H1 (cell line): Measurements from ENCODE around the gene LPP. TPM values are rescaled to one million over a fixed set of nuclear protein-coding genes. Genes with fewer than 3 reads are reported as not detected.

Experiments used
- CTCF ChIA-PET: fragments of 300-600 bp; sonication (Branson Sonifier 250); formaldehyde crosslinking; loops from one replicate; lab custom pipeline; 2021; ENCODE audit not compliant: partially characterized antibody; lab: Charles Lee
- POLR2A ChIA-PET: fragments of 300-600 bp; sonication (Branson Sonifier 250); formaldehyde crosslinking; loops from one replicate; lab custom pipeline; 2021; ENCODE audit warnings: inconsistent platforms; ENCODE audit not compliant: partially characterized antibody; lab: Charles Lee
- DNase-seq, 2 experiments: peaks; one replicate each; pipeline versions ENCODE4 v3.0.0 to v3.0.0-alpha.2; 2010 to 2022; ENCODE audit warnings: low spot score in 2 of 2, low read depth in 1 of 2, mixed read lengths in 1 of 2
- FAIRE-seq: peaks from 2 replicates; lab custom pipeline; 2011; peaks lifted over from hg19 to GRCh38; lab: Jason Lieb, UNC
- H2AFZ ChIP-seq: 2 replicates; pipeline ENCODE4 v1.8.1; 2012; ENCODE audit warnings: low read length, inconsistent platforms
- H2AK5ac ChIP-seq: 2 replicates; pipeline ENCODE4 v1.6.1; 2013; ENCODE audit warnings: low read depth, low read length
- H2BK120ac ChIP-seq: replicated peaks from 2 replicates; pipeline ENCODE3; 2013; ENCODE audit warnings: low read depth, low read length, inconsistent platforms
- H2BK12ac ChIP-seq: 2 replicates; pipeline ENCODE4 v1.6.1; 2013; ENCODE audit warnings: low read depth, low read length
- H2BK15ac ChIP-seq: 2 replicates; pipeline ENCODE4 v1.6.1; 2013; ENCODE audit warnings: low read length
- H2BK20ac ChIP-seq: 2 replicates; pipeline ENCODE4 v1.6.1; 2013; ENCODE audit warnings: low read length
- H2BK5ac ChIP-seq: 2 replicates; pipeline ENCODE4 v1.6.1; 2013; ENCODE audit warnings: low read depth, low read length
- H3K14ac ChIP-seq: 2 replicates; pipeline ENCODE4 v1.6.1; 2013; ENCODE audit warnings: inconsistent platforms; ENCODE audit not compliant: insufficient read length
- H3K18ac ChIP-seq: 2 replicates; pipeline ENCODE4 v1.6.1; 2013; ENCODE audit warnings: low read length; ENCODE audit errors: extremely low read depth
- H3K23ac ChIP-seq: 2 replicates; pipeline ENCODE4 v1.6.1; 2013; ENCODE audit warnings: inconsistent platforms; ENCODE audit not compliant: insufficient read length
- H3K23me2 ChIP-seq: 2 replicates; pipeline ENCODE4 v1.6.1; 2013; ENCODE audit warnings: low read depth, low read length
- H3K27ac ChIP-seq: 2 replicates; pipeline ENCODE4 v1.6.1; 2011; ENCODE audit warnings: low read depth, low read length, inconsistent platforms
- H3K27me3 ChIP-seq, 4 experiments: replicated peaks in 1 of 4; 1 replicate in 1 of 4; 2 replicates in 3 of 4; pipeline versions ENCODE4 v1.6.1 to v1.8.1; 2011 to 2013; ENCODE audit warnings: low read length in 3 of 4, mild to moderate bottlenecking in 3 of 4, inconsistent platforms in 2 of 4, mixed read lengths in 2 of 4, moderate library complexity in 1 of 4; ENCODE audit not compliant: control insufficient read depth in 3 of 4, insufficient read depth in 3 of 4; ENCODE audit errors: extremely low read depth in 1 of 4
- H3K36me3 ChIP-seq, 4 experiments: 2 replicates each; pipeline versions ENCODE4 v1.6.1 to v1.8.1; 2011 to 2013; ENCODE audit warnings: mild to moderate bottlenecking in 4 of 4, low read length in 3 of 4, moderate library complexity in 2 of 4, control low read depth in 1 of 4, inconsistent platforms in 1 of 4; ENCODE audit not compliant: insufficient read depth in 4 of 4, control insufficient read depth in 2 of 4
- H3K4ac ChIP-seq: replicated peaks from 2 replicates; pipeline ENCODE3; 2013; ENCODE audit warnings: low read length, low read depth, mixed read lengths, inconsistent platforms; ENCODE audit not compliant: insufficient read length
- H3K4me1 ChIP-seq, 4 experiments: replicated peaks in 1 of 4; 1 replicate in 1 of 4; 2 replicates in 3 of 4; pipeline versions ENCODE4 v1.6.1 to v1.8.1; 2011 to 2013; ENCODE audit warnings: low read length in 3 of 4, inconsistent platforms in 2 of 4, mixed read lengths in 1 of 4; ENCODE audit not compliant: insufficient read depth in 4 of 4, control insufficient read depth in 3 of 4
- H3K4me2 ChIP-seq, 2 experiments: 2 replicates each; pipeline versions ENCODE4 v1.6.1 to v1.8.1; 2011 to 2013; ENCODE audit warnings: low read depth in 2 of 2, low read length in 2 of 2, control low read depth in 1 of 2, inconsistent platforms in 1 of 2, mild to moderate bottlenecking in 1 of 2; ENCODE audit not compliant: insufficient read depth in 1 of 2
- H3K4me3 ChIP-seq, 4 experiments: fragments of 200-600, 300-600 bp in 1 of 4; sonication (generic), shearing (Covaris generic), sonication (Bioruptor Twin) in 1 of 4; 2 replicates each; pipeline versions ENCODE4 v1.5.1 to v1.8.1; 2011 to 2016; ENCODE audit warnings: low read length in 4 of 4, low read depth in 3 of 4, control low read depth in 2 of 4, inconsistent platforms in 2 of 4, mild to moderate bottlenecking in 2 of 4, mixed read lengths in 1 of 4, moderate library complexity in 1 of 4; ENCODE audit not compliant: insufficient read depth in 2 of 4; ENCODE audit errors: extremely low read depth in 1 of 4
- H3K56ac ChIP-seq: replicated peaks from 2 replicates; pipeline ENCODE3; 2013; ENCODE audit warnings: low read depth, mild to moderate bottlenecking, mixed read lengths, low read length, inconsistent platforms; ENCODE audit not compliant: insufficient read length
- H3K79me1 ChIP-seq: 2 replicates; pipeline ENCODE4 v1.6.1; 2013; ENCODE audit warnings: low read depth, low read length, control low read depth
- H3K79me2 ChIP-seq, 2 experiments: 2 replicates each; pipeline versions ENCODE4 v1.6.1 to v1.8.1; 2012 to 2013; ENCODE audit warnings: low read length in 2 of 2, mild to moderate bottlenecking in 2 of 2, inconsistent platforms in 1 of 2; ENCODE audit not compliant: insufficient read depth in 2 of 2, control insufficient read depth in 1 of 2
- H3K9ac ChIP-seq, 4 experiments: replicated peaks in 1 of 4; 1 replicate in 1 of 4; 2 replicates in 3 of 4; pipeline versions ENCODE4 v1.6.1 to v1.8.1; 2011 to 2013; ENCODE audit warnings: low read depth in 3 of 4, low read length in 3 of 4, control low read depth in 2 of 4, mild to moderate bottlenecking in 2 of 4, moderate library complexity in 2 of 4, inconsistent platforms in 1 of 4; ENCODE audit errors: extremely low read depth in 1 of 4
- H3K9me3 ChIP-seq, 2 experiments: 2 replicates each; pipeline versions ENCODE4 v1.6.1 to v1.8.1; 2012 to 2013; ENCODE audit warnings: mild to moderate bottlenecking in 2 of 2, moderate library complexity in 2 of 2, control low read depth in 1 of 2, inconsistent platforms in 1 of 2, low read depth in 1 of 2, low read length in 1 of 2, mixed read lengths in 1 of 2; ENCODE audit not compliant: insufficient read depth in 2 of 2
- H4K20me1 ChIP-seq, 2 experiments: replicated peaks in 1 of 2; 2 replicates each; pipeline versions ENCODE3 to v1.8.1; 2011 to 2013; ENCODE audit warnings: inconsistent platforms in 2 of 2, low read length in 2 of 2, mild to moderate bottlenecking in 1 of 2; ENCODE audit not compliant: insufficient read depth in 2 of 2, control insufficient read depth in 1 of 2
- H4K5ac ChIP-seq: 2 replicates; pipeline ENCODE4 v1.6.1; 2013; ENCODE audit warnings: low read length, low read depth, mixed read lengths, inconsistent platforms; ENCODE audit not compliant: insufficient read length
- H4K8ac ChIP-seq: 2 replicates; pipeline ENCODE4 v1.8.0; 2013; ENCODE audit warnings: mild to moderate bottlenecking, moderate library complexity, low read length, inconsistent platforms; ENCODE audit not compliant: insufficient read depth; ENCODE audit errors: extremely low read depth
- H4K91ac ChIP-seq: replicated peaks from 2 replicates; pipeline ENCODE3; 2013; ENCODE audit warnings: low read length, mixed read lengths, inconsistent platforms; ENCODE audit not compliant: insufficient read length
- ATF3 ChIP-seq: IDR thresholded peaks from 2 replicates; pipeline ENCODE4 v1.6.1; 2011; ENCODE audit warnings: low read depth, mild to moderate bottlenecking, low read length; ENCODE audit not compliant: insufficient read depth
- CEBPB ChIP-seq: IDR thresholded peaks from 2 replicates; pipeline ENCODE4 v1.6.1; 2012; ENCODE audit warnings: low read depth, low read length
- CTCF ChIP-seq, 3 experiments: IDR thresholded peaks; 1 replicate in 2 of 3; 2 replicates in 1 of 3; pipeline versions ENCODE4 v1.5.1 to v1.6.1; 2011; ENCODE audit warnings: low read length in 3 of 3, mild to moderate bottlenecking in 3 of 3, inconsistent platforms in 2 of 3, low read depth in 1 of 3, moderate library complexity in 1 of 3; ENCODE audit not compliant: insufficient read depth in 1 of 3; ENCODE audit errors: control extremely low read depth in 1 of 3
- GTF2F1 ChIP-seq: IDR thresholded peaks from 2 replicates; pipeline ENCODE4 v1.6.1; 2012; ENCODE audit warnings: low read depth, low read length, improper control_type of control experiment, borderline replicate concordance
- JUN ChIP-seq: IDR thresholded peaks from 2 replicates; pipeline ENCODE4 v1.6.1; 2011; ENCODE audit warnings: low read depth, mild to moderate bottlenecking, improper control_type of control experiment, low read length
- NRF1 ChIP-seq: IDR thresholded peaks from 2 replicates; pipeline ENCODE4 v1.6.1; 2011; ENCODE audit warnings: mild to moderate bottlenecking, low read depth, low read length, improper control_type of control experiment
- POLR2AphosphoS5 ChIP-seq: IDR thresholded peaks from 2 replicates; pipeline ENCODE4 v1.6.1; 2011; ENCODE audit warnings: low read depth, low read length
- POU5F1 ChIP-seq: IDR thresholded peaks from 2 replicates; pipeline ENCODE4 v1.6.1; 2011; ENCODE audit warnings: low read depth, mild to moderate bottlenecking, low read length, moderate library complexity
- RNF2 ChIP-seq: fragments of 200-900, 300-1000 bp; sonication (generic); IDR thresholded peaks from 2 replicates; pipeline ENCODE4 v1.7.1; 2016; ENCODE audit warnings: borderline replicate concordance, low read depth, mild to moderate bottlenecking, antibody characterized with exemption, low read length; ENCODE audit not compliant: poor library complexity, severe bottlenecking; ENCODE audit errors: missing control alignments
- SIRT6 ChIP-seq: IDR thresholded peaks from one replicate; pipeline ENCODE4 v1.7.1; 2012; ENCODE audit warnings: low read length, inconsistent platforms
- SP4 ChIP-seq: IDR thresholded peaks from 2 replicates; pipeline ENCODE4 v1.6.1; 2012; ENCODE audit warnings: low read length, inconsistent platforms
- TCF12 ChIP-seq: IDR thresholded peaks from 2 replicates; pipeline ENCODE4 v1.6.1; 2011; ENCODE audit warnings: low read depth, mild to moderate bottlenecking, low read length
- WGBS, 2 experiments: shearing (Covaris generic) in 1 of 2; methylation state at CpG; one replicate each; pipeline versions ENCODE4 v1.1.6 to v1.1.7; 2013 to 2015; ENCODE audit warnings: low lambda C conversion rate in 2 of 2, mixed read lengths in 2 of 2, inconsistent platforms in 1 of 2, low coverage in 1 of 2, missing lambda C conversion rate in 1 of 2; ENCODE audit not compliant: insufficient replicate concordance in 2 of 2, insufficient coverage in 1 of 2, insufficient read length in 1 of 2; ENCODE audit errors: extremely low coverage in 1 of 2, missing lambda C conversion rate in 1 of 2; 5-methylcytosine and 5-hydroxymethylcytosine counted together
- polyA plus RNA-seq, 7 experiments: library from polyadenylated mRNA; depleted of rRNA in 3 of 7; stranded (reverse) in 5 of 7; unstranded in 2 of 7; fragments of >200 nt in 5 of 7; fragments of 200-250 nt in 2 of 7; gene quantifications; 1 replicate in 5 of 7; 2 replicates in 1 of 7; 4 replicates in 1 of 7; pipeline versions ENCODE4 v1.2.1 to v1.2.3, GENCODE V29; 2011 to 2013; ENCODE audit warnings: missing spikeins in 2 of 7, mixed read lengths in 2 of 7
- total RNA-seq: library from RNA; stranded (reverse); fragmentation: NEBNext Ultra II Directional; extraction: Animal tissue kit (Norgen Biotek cat#: 25700); gene quantifications from 2 replicates; pipeline ENCODE4 v1.2.1, GENCODE V29; 2021

The LPP gene
- total and polyA plus RNA-seq, 2 of the 8 experiments (the other 6 are each of a cell fraction or from before 2014, with no cell fraction given) = 10.0 to 53.3 TPM

DNA sequence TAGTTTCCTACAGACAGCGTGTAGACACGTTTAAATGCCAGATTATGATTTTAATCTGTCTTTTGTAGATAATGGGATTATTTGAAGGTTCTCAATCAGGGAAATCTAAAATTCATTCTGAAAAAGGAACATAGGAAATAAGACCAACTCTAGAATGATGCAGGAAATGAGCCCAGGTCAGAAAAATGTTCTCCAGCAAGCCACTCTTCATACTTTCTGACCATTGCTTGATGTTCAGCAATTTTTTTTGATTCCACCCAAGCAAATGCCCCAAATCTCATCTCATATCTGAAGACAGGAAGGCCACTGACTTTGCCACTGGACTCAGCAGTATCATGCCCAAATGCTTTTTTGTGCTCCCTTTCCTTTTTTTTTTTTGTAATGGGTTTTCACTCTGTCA lies 373.4 kb downstream of the LPP start:
- Histone ChIP-seq H2AK5ac (no peak overlapping the region), H3K23me2 (no peaks in the 10 kb centered on the region), H3K36me3 (no peaks in the 10 kb centered on the region), H3K18ac (no peak overlapping the region), H4K20me1 (no peaks in the 10 kb centered on the region), H3K9me3 (no peaks in the 10 kb centered on the region), H3K27me3 (no peaks in the 10 kb centered on the region), H3K4me1 (no peaks in the 10 kb centered on the region), H3K79me1 (no peaks in the 10 kb centered on the region), H3K79me2 (no peaks in the 10 kb centered on the region), H3K4me2 (no peak overlapping the region), H3K14ac (no peak overlapping the region), H2BK120ac (no peak overlapping the region), H3K23ac (no peak overlapping the region), H2BK5ac (no peak overlapping the region), H3K56ac (no peak overlapping the region), H3K4ac (no peak overlapping the region), H3K9ac (no peak overlapping the region), H4K5ac (no peak overlapping the region), H4K91ac (no peak overlapping the region), H2BK15ac (no peak overlapping the region), H4K8ac (no peak overlapping the region), H3K27ac (no peak overlapping the region), H3K4me3 (no peak overlapping the region), H2BK20ac (no peak overlapping the region), H2BK12ac (no peak overlapping the region), H2AFZ (no peak overlapping the region)
- ChIA-PET POLR2A (no interaction called here), CTCF (interaction anchor here (0.9 kb wide), 1 partner anchor 160 kb away, joined by 3 read pairs; no protein-coding TSS in a partner anchor)
- FAIRE-seq (no peak), DNase-seq (no peak)
- WGBS, 2 experiments = 92% methylated on average over 2 of the region's 2 CpGs; no CpG with 5 or more reads in 1 of the 2 experiments
- TF ChIP-seq ATF3 (no peak), GTF2F1 (no peak), CEBPB (no peak), POLR2AphosphoS5 (no peak), RNF2 (no peak), SIRT6 (no peak), JUN (no peak), NRF1 (no peak), TCF12 (no peak), CTCF (IDR thresholded peaks at IDR 0.05; ENCODE audit: control extremely low read depth in 1 of 3, insufficient read depth in 1 of 3, low read depth in 1 of 3, low read length in 3 of 3) (no peak), POU5F1 (no peak), SP4 (no peak)
